GM12878 (cell line): Measurements from ENCODE around the gene ESRRB.

ENCODE experiments used
- CTCF ChIP-seq, 3 experiments: IDR thresholded peaks in 2 of 3; conservative IDR thresholded peaks in 1 of 3; 2 replicates each; pipeline ENCODE4 v1.5.1; 2011; ENCODE audit warnings: low read depth in 3 of 3, low read length in 3 of 3, mild to moderate bottlenecking in 3 of 3, control low read depth in 2 of 3, moderate library complexity in 2 of 3, inconsistent platforms in 1 of 3, mixed read lengths in 1 of 3; ENCODE audit not compliant: control insufficient read depth in 2 of 3, insufficient read depth in 1 of 3; ENCODE audit errors: extremely low read depth in 1 of 3
- CUX1 ChIP-seq: IDR thresholded peaks from 2 replicates; pipeline ENCODE4 v1.6.1; 2012; ENCODE audit warnings: improper control_type of control experiment, low read depth, low read length; ENCODE audit not compliant: insufficient replicate concordance
- EP300 ChIP-seq, 2 experiments: fragments of 150-350 bp in 1 of 2; IDR thresholded peaks; 2 replicates each; pipeline ENCODE4 v1.6.1; 2011 to 2012; ENCODE audit warnings: low read depth in 2 of 2, low read length in 2 of 2, borderline replicate concordance in 1 of 2, improper control_type of control experiment in 1 of 2, inconsistent platforms in 1 of 2; ENCODE audit not compliant: control insufficient read depth in 1 of 2
- ESRRA ChIP-seq: IDR thresholded peaks from 2 replicates; pipeline ENCODE4 v1.6.1; 2012; ENCODE audit warnings: mild to moderate bottlenecking, low read length, improper control_type of control experiment
- GABPA ChIP-seq: IDR thresholded peaks from 2 replicates; pipeline ENCODE4 v1.6.1; 2014; ENCODE audit warnings: antibody characterized with exemption, low read depth, mild to moderate bottlenecking, inconsistent platforms
- MTA3 ChIP-seq: IDR thresholded peaks from 2 replicates; pipeline ENCODE4 v1.6.1; 2012; ENCODE audit warnings: low read length, inconsistent platforms, borderline replicate concordance
- MXI1 ChIP-seq: fragments of 150-350 bp; IDR thresholded peaks from 2 replicates; pipeline ENCODE4 v1.6.1; 2011; ENCODE audit warnings: low read depth, mild to moderate bottlenecking, inconsistent platforms, low read length, improper control_type of control experiment
- SP1 ChIP-seq: IDR thresholded peaks from one replicate; pipeline ENCODE4 v1.6.1; 2011; ENCODE audit warnings: low read depth, low read length
- ZNF217 ChIP-seq: fragments of 450-650 bp; IDR thresholded peaks from 2 replicates; pipeline ENCODE4 v1.6.1; 2017; ENCODE audit warnings: antibody characterized with exemption, mild to moderate bottlenecking

- TF ChIP-seq CUX1 (no peak), EP300 (IDR thresholded peaks at IDR 0.05; ENCODE audit: borderline replicate concordance in 1 of 2, control insufficient read depth in 1 of 2, low read depth in 2 of 2, low read length in 2 of 2) (no peak), MTA3 (no peak), GABPA (no peak), CTCF (IDR thresholded peaks at IDR 0.05 in 2 of 3, conservative IDR thresholded peaks at IDR 0.05 in 1 of 3; ENCODE audit: control insufficient read depth in 2 of 3, extremely low read depth in 1 of 3, insufficient read depth in 1 of 3, low read depth in 3 of 3, low read length in 3 of 3) (no peak), SP1 (no peak), ESRRA (no peak), MXI1 (no peak), ZNF217 (no peak; the same call in 1 of the 2 replicates)
Observed at GRCh38 chr14:76502638-76503037, 126.7 kb downstream of the ESRRB start.
